Type B pancreatic cell (in vitro differentiated cells): ENCODE data around the gene DHX40. TPM values are rescaled to one million over a fixed set of nuclear protein-coding genes. Genes with fewer than 3 reads are reported as not detected.
"Not testable (repeated sequence)": the region's sequence is repeated elsewhere in the genome, so short reads cannot be mapped to it uniquely, and the experiment has no call there.

Source experiments
- DNase-seq: peaks from one replicate; pipeline ENCODE4 v3.0.0; 2021; ENCODE audit warnings: mixed read lengths; ENCODE audit not compliant: unreplicated experiment; ENCODE audit errors: extremely low spot score
- H3K27ac Mint-ChIP-seq: 2 replicates; pipeline ENCODE4 v1.8.0; 2021; ENCODE audit warnings: mild to moderate bottlenecking, mixed read lengths
- H3K27me3 Mint-ChIP-seq: 2 replicates; pipeline ENCODE4 v1.8.0; 2021; ENCODE audit warnings: mixed read lengths
- H3K36me3 Mint-ChIP-seq: 2 replicates; pipeline ENCODE4 v1.8.0; 2021; ENCODE audit warnings: mixed read lengths
- H3K4me1 Mint-ChIP-seq: one replicate; pipeline ENCODE4 v1.8.0; 2021; ENCODE audit warnings: mixed read lengths; ENCODE audit not compliant: unreplicated experiment
- H3K4me3 Mint-ChIP-seq: 2 replicates; pipeline ENCODE4 v1.8.0; 2021; ENCODE audit warnings: mild to moderate bottlenecking, mixed read lengths
- H3K9me3 Mint-ChIP-seq: 2 replicates; pipeline ENCODE4 v1.8.0; 2021; ENCODE audit warnings: mixed read lengths
- CTCF ChIP-seq: fragments of 200-600 bp; sonication (generic); conservative IDR thresholded peaks from 2 replicates; pipeline ENCODE4 v1.5.0; 2021; ENCODE audit warnings: antibody characterized with exemption, mild to moderate bottlenecking
- total RNA-seq: library from RNA; stranded (reverse); gene quantifications from 2 replicates; pipeline ENCODE4 v1.2.1, GENCODE V29; 2021; ENCODE audit warnings: low replicate concordance

Gene DHX40
- total RNA-seq, 1 donor from 2014 or later: 50.4 TPM

GRCh38 chr17:59534583-59534982 lies 30.8 kb upstream of the DHX40 start:
- no peak overlapping the region for H3K4me3 Mint-ChIP-seq
- no peaks in the 10 kb centered on the region for H3K36me3 Mint-ChIP-seq
- no peak overlapping the region for H3K27ac Mint-ChIP-seq
- H3K9me3 Mint-ChIP-seq: no peaks in the 10 kb centered on the region
- peaks cover 6% of the 10 kb centered on the region for H3K27me3 Mint-ChIP-seq
- DNase-seq: no peak
- no peaks in the 10 kb centered on the region for H3K4me1 Mint-ChIP-seq
- TF ChIP-seq CTCF: peak; percentile 53

GRCh38 chr17:59538195-59538909 lies 27.1 kb upstream of the DHX40 start:
- H3K4me1 Mint-ChIP-seq: no peaks in the 10 kb centered on the region
- no peak overlapping the region for H3K4me3 Mint-ChIP-seq
- no peak overlapping the region for H3K27ac Mint-ChIP-seq
- DNase-seq: no peak
- H3K27me3 Mint-ChIP-seq: peaks cover 18% of the 10 kb centered on the region
- no peaks in the 10 kb centered on the region for H3K36me3 Mint-ChIP-seq
- no peak for TF ChIP-seq CTCF
- no peaks in the 10 kb centered on the region for H3K9me3 Mint-ChIP-seq

GRCh38 chr17:59542960-59543635 lies 22.3 kb upstream of the DHX40 start:
- no peak for DNase-seq
- Mint-ChIP-seq H3K4me3 (no peak overlapping the region), H3K27ac (no peak overlapping the region), H3K4me1 (peaks cover 7% of the 10 kb centered on the region), H3K36me3 (no peaks in the 10 kb centered on the region), H3K27me3 (peaks cover 15% of the 10 kb centered on the region), H3K9me3 (no peaks in the 10 kb centered on the region)
- TF ChIP-seq CTCF: no peak

DNA sequence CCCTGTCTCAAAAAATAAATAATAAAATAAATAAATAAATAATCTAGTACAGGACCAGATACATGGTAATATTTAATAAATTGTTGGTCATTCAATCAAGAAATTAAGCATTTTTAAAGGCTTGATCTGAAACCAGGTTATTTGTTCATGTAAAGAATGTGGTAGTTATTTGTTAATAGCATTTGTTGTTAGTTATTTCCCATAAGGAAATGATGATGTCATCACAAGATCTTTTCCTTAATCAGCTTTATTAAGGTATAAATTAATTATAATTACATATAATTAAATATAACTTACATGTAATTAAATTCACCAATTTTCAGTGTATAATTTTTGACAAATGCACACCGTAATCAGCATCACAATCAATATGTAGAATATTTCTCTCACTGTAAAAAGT lies 19.5 kb upstream of the DHX40 start:
- DNase-seq: no peak
- no peak overlapping the region for H3K27ac Mint-ChIP-seq
- H3K4me3 Mint-ChIP-seq: no peak overlapping the region
- TF ChIP-seq CTCF: no peak
- peaks cover 9% of the 10 kb centered on the region for H3K27me3 Mint-ChIP-seq
- no peaks in the 10 kb centered on the region for H3K36me3 Mint-ChIP-seq
- peaks cover 12% of the 10 kb centered on the region for H3K4me1 Mint-ChIP-seq
- no peaks in the 10 kb centered on the region for H3K9me3 Mint-ChIP-seq

- TF ChIP-seq CTCF: no peak
- peaks cover 3% of the 10 kb centered on the region for H3K27me3 Mint-ChIP-seq
- DNase-seq: no peak
- H3K4me1 Mint-ChIP-seq: peaks cover 12% of the 10 kb centered on the region
- H3K9me3 Mint-ChIP-seq: no peaks in the 10 kb centered on the region
- H3K36me3 Mint-ChIP-seq: no peaks in the 10 kb centered on the region
- H3K4me3 Mint-ChIP-seq: no peak overlapping the region
- H3K27ac Mint-ChIP-seq: no peak overlapping the region
These were observed 18.1 kb upstream of the DHX40 start for GRCh38 chr17:59547131-59547915.

GRCh38 chr17:59548985-59549384 lies 16.4 kb upstream of the DHX40 start:
- not testable (repeated sequence) for H3K27me3 Mint-ChIP-seq, H3K27ac Mint-ChIP-seq, H3K4me3 Mint-ChIP-seq, H3K9me3 Mint-ChIP-seq, DNase-seq, H3K36me3 Mint-ChIP-seq
- H3K4me1 Mint-ChIP-seq: peaks cover 12% of the 10 kb centered on the region
